Neural progenitor cell (in vitro differentiated cells): Measurements from ENCODE around the gene RBM42. TPM values are rescaled to one million over a fixed set of nuclear protein-coding genes. Genes with fewer than 3 reads are reported as not detected.

Source experiments
- DNase-seq: peaks from one replicate; pipeline ENCODE4 v3.0.0-alpha.2; 2016; ENCODE audit warnings: low spot score
- H2AFZ ChIP-seq: fragments of 200-600 bp; sonication (generic); replicated peaks from 2 replicates; pipeline ENCODE4 v1.6.1; 2016; ENCODE audit warnings: antibody characterized with exemption
- H3F3A ChIP-seq: fragments of 200-600 bp; sonication (generic); 2 replicates; pipeline ENCODE4 v1.6.1; 2016; ENCODE audit warnings: antibody characterized with exemption, low read depth
- H3K27ac ChIP-seq: fragments of 200-600 bp; sonication (generic); 2 replicates; pipeline ENCODE4 v1.5.1; 2016; ENCODE audit warnings: mild to moderate bottlenecking
- H3K27me3 ChIP-seq: fragments of 200-600 bp; sonication (generic); 2 replicates; pipeline ENCODE4 v1.6.1; 2016; ENCODE audit warnings: mild to moderate bottlenecking, moderate library complexity
- H3K36me3 ChIP-seq: fragments of 200-600 bp; sonication (generic); 2 replicates; pipeline ENCODE4 v1.5.1; 2016
- H3K4me1 ChIP-seq: fragments of 200-600 bp; sonication (generic); 2 replicates; pipeline ENCODE4 v1.6.1; 2016; ENCODE audit warnings: mixed run types
- H3K4me2 ChIP-seq: fragments of 200-600 bp; sonication (generic); 2 replicates; pipeline ENCODE4 v1.6.1; 2016
- H3K4me3 ChIP-seq: fragments of 200-600 bp; sonication (generic); 2 replicates; pipeline ENCODE4 v1.5.1; 2016
- H3K79me2 ChIP-seq: fragments of 200-600 bp; sonication (generic); 2 replicates; pipeline ENCODE4 v1.6.1; 2016; ENCODE audit warnings: low read depth
- H3K9ac ChIP-seq: fragments of 200-600 bp; sonication (generic); 2 replicates; pipeline ENCODE4 v1.6.1; 2016
- H3K9me3 ChIP-seq: fragments of 200-600 bp; sonication (generic); 2 replicates; pipeline ENCODE4 v1.5.1; 2016; ENCODE audit warnings: low read depth
- H4K20me1 ChIP-seq: fragments of 200-600 bp; sonication (generic); 2 replicates; pipeline ENCODE4 v1.6.1; 2016; ENCODE audit warnings: low read depth
- H3K27ac Mint-ChIP-seq: 3 replicates; pipeline ENCODE4 v1.8.0; 2021; ENCODE audit warnings: mixed read lengths
- H3K27me3 Mint-ChIP-seq: 2 replicates; pipeline ENCODE4 v1.8.0; 2022; ENCODE audit warnings: low read depth, mild to moderate bottlenecking, inconsistent platforms, moderate library complexity, mixed read lengths; ENCODE audit not compliant: insufficient read depth
- H3K36me3 Mint-ChIP-seq: 3 replicates; pipeline ENCODE4 v1.8.0; 2021; ENCODE audit warnings: mixed read lengths
- H3K4me1 Mint-ChIP-seq: 3 replicates; pipeline ENCODE4 v1.8.0; 2021; ENCODE audit warnings: mixed read lengths
- H3K4me3 Mint-ChIP-seq: 3 replicates; pipeline ENCODE4 v1.8.0; 2021; ENCODE audit warnings: mild to moderate bottlenecking, moderate library complexity, mixed read lengths
- H3K9me3 Mint-ChIP-seq: 3 replicates; pipeline ENCODE4 v1.8.0; 2020; ENCODE audit warnings: mixed read lengths
- CTCF ChIP-seq: fragments of 200-600 bp; sonication (generic); IDR thresholded peaks from 2 replicates; pipeline ENCODE4 v1.5.1; 2017; ENCODE audit warnings: antibody characterized with exemption, mild to moderate bottlenecking
- EZH2 ChIP-seq: fragments of 200-600 bp; sonication (generic); IDR thresholded peaks from 2 replicates; pipeline ENCODE4 v1.6.1; 2017; ENCODE audit warnings: antibody characterized with exemption, mild to moderate bottlenecking, moderate library complexity
- EZH2phosphoT487 ChIP-seq: fragments of 200-600 bp; sonication (generic); IDR thresholded peaks from 2 replicates; pipeline ENCODE4 v1.6.1; 2017; ENCODE audit warnings: antibody characterized with exemption
- total RNA-seq: library from RNA; depleted of rRNA; stranded (reverse); fragments of >200 nt; gene quantifications from 2 replicates; pipeline ENCODE4 v1.2.3, GENCODE V29; 2015; ENCODE audit warnings: low replicate concordance

The RBM42 gene
- total RNA-seq, 1 donor from 2014 or later: 20.1 TPM

DNA sequence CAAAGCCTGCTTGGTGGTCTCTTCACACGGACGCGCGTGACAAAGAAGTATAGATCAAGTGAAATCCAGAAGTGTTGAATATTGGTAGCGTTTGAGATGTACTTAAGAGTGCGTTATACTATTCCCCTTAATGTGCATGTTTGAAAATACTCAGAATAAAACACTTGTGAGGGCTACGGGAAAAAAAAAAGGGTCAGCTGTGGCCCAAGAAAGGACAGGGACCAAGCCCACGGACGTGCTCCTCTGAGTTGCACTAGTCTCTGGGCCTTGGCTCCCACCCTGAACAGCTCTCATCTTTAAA is 622 bp upstream of the RBM42 start:
- Mint-ChIP-seq H3K27me3 (peaks cover 6% of the 10 kb centered on the region), H3K4me1 (peaks cover 11% of the 10 kb centered on the region), H3K4me3 (peak overlapping the region; percentile 97), H3K9me3 (no peaks in the 10 kb centered on the region), H3K27ac (peak overlapping the region; percentile 95), H3K36me3 (peaks cover 9% of the 10 kb centered on the region)
- no peak for TF ChIP-seq CTCF
- TF ChIP-seq EZH2: no peak
- TF ChIP-seq EZH2phosphoT487: no peak
- Histone ChIP-seq H2AFZ (peak overlapping the region; percentile 23), H3K9me3 (no peaks in the 10 kb centered on the region), H3F3A (peaks cover 11% of the 10 kb centered on the region), H3K4me2 (peak overlapping the region; percentile 85), H3K4me1 (peaks cover 3% of the 10 kb centered on the region), H3K27me3 (no peaks in the 10 kb centered on the region), H3K9ac (peak overlapping the region; percentile 44), H3K79me2 (peaks cover 15% of the 10 kb centered on the region), H3K36me3 (no peaks in the 10 kb centered on the region), H4K20me1 (no peaks in the 10 kb centered on the region), H3K27ac (peak overlapping the region; percentile 22), H3K4me3 (peak overlapping the region; percentile 97)
- DNase-seq: no peak

GRCh38 chr19:35629332-35629633 is 447 bp downstream of the RBM42 start:
- H3K36me3 ChIP-seq: no peaks in the 10 kb centered on the region
- DNase-seq: no peak

DNA sequence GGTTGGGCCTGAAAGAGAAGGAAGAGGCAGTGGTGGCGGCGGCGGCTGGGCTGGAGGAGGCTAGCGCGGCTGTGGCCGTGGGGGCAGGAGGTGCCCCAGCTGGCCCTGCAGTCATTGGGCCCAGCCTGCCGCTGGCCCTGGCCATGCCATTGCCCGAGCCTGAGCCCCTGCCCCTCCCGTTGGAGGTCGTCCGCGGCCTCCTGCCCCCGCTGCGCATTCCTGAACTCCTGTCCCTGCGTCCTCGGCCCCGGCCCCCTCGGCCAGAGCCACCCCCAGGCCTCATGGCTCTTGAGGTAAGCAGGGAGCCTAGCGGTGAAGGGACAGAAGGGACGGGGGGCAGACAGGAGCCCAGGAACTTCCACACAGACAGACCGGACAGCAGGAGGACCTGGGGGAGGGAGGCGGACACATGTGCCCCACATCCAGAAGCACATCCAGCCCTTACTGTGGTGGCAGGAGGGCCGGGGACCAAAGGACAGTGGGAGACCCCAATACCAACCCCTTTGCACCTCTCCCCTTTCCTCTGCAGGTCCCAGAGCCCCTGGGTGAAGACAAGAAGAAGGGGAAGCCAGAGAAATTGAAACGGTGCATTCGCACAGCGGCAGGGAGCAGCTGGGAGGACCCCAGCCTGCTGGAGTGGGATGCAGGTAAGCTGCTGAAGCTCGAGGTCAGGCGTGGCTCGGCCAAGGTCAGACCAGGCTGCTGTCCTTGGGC is 5.0 kb downstream of the RBM42 start:
- H3K4me3 ChIP-seq: no peak overlapping the region
- no peak overlapping the region for H3K4me2 ChIP-seq
- Mint-ChIP-seq H3K27ac (no peak overlapping the region), H3K4me1 (peaks cover 4% of the 10 kb centered on the region), H3K27me3 (peaks cover 9% of the 10 kb centered on the region), H3K4me3 (no peak overlapping the region), H3K36me3 (peaks cover 10% of the 10 kb centered on the region), H3K9me3 (no peaks in the 10 kb centered on the region)
- DNase-seq: no peak
- H3K27ac ChIP-seq: no peak overlapping the region
- peaks cover 4% of the 10 kb centered on the region for H3K4me1 ChIP-seq
- no peaks in the 10 kb centered on the region for H4K20me1 ChIP-seq
- TF ChIP-seq CTCF: no peak
- TF ChIP-seq EZH2: no peak
- no peak for TF ChIP-seq EZH2phosphoT487
- no peaks in the 10 kb centered on the region for H3K9me3 ChIP-seq
- H3K79me2 ChIP-seq: peaks cover 15% of the 10 kb centered on the region
- no peaks in the 10 kb centered on the region for H3K27me3 ChIP-seq
- no peaks in the 10 kb centered on the region for H3F3A ChIP-seq
- H2AFZ ChIP-seq: no peak overlapping the region
- H3K9ac ChIP-seq: no peak overlapping the region
- no peaks in the 10 kb centered on the region for H3K36me3 ChIP-seq

More at GRCh38 chr19:35629332-35629633, 447 bp downstream of the RBM42 start:
- peak overlapping the region; percentile 97 for H3K4me3 Mint-ChIP-seq
- no peak overlapping the region for H3K27ac Mint-ChIP-seq
- Histone ChIP-seq H3K4me2 (peak overlapping the region; percentile 100), H3K4me1 (peaks cover 3% of the 10 kb centered on the region), H3K9me3 (no peaks in the 10 kb centered on the region), H3K9ac (peak overlapping the region; percentile 95), H3F3A (peaks cover 11% of the 10 kb centered on the region), H2AFZ (peak overlapping the region; percentile 55), H3K4me3 (peak overlapping the region; percentile 97), H3K27ac (no peak overlapping the region), H3K79me2 (peaks cover 15% of the 10 kb centered on the region), H3K27me3 (no peaks in the 10 kb centered on the region), H4K20me1 (no peaks in the 10 kb centered on the region)
- H3K27me3 Mint-ChIP-seq: peaks cover 6% of the 10 kb centered on the region
- no peaks in the 10 kb centered on the region for H3K9me3 Mint-ChIP-seq
- TF ChIP-seq CTCF: no peak
- no peak for TF ChIP-seq EZH2
- TF ChIP-seq EZH2phosphoT487: no peak
- H3K36me3 Mint-ChIP-seq: peaks cover 9% of the 10 kb centered on the region
- H3K4me1 Mint-ChIP-seq: peaks cover 11% of the 10 kb centered on the region
